Neural cell (in vitro differentiated cells): Measurements from ENCODE around the gene P3H2. TPM values are rescaled to one million over a fixed set of nuclear protein-coding genes. Genes with fewer than 3 reads are reported as not detected.

Experiments
- H2AFZ ChIP-seq: fragments of 200-600, 300-800 bp; sonication (generic), shearing (Covaris generic); 2 replicates; pipeline ENCODE4 v1.6.0; 2014; ENCODE audit warnings: low read depth, mild to moderate bottlenecking, antibody characterized with exemption, low read length, moderate library complexity
- H3F3A ChIP-seq: fragments of 200-600 bp; shearing (Covaris generic); 2 replicates; pipeline ENCODE4 v1.6.1; 2016; ENCODE audit warnings: mild to moderate bottlenecking, moderate library complexity, mixed read lengths, antibody characterized with exemption, low read length; ENCODE audit not compliant: insufficient read depth, poor library complexity, severe bottlenecking
- H3K27ac ChIP-seq: fragments of 200-600, 300-800 bp; sonication (generic), shearing (Covaris generic); 2 replicates; pipeline ENCODE4 v1.5.1; 2014; ENCODE audit warnings: mild to moderate bottlenecking, low read length, moderate library complexity
- H3K27me3 ChIP-seq: fragments of 300-800, 200-600 bp; sonication (generic), shearing (Covaris generic); 2 replicates; pipeline ENCODE4 v1.6.0; 2014; ENCODE audit warnings: mild to moderate bottlenecking, low read depth, low read length, moderate library complexity; ENCODE audit not compliant: insufficient read depth
- H3K36me3 ChIP-seq: fragments of 300-800, 200-600 bp; sonication (generic), shearing (Covaris generic); 2 replicates; pipeline ENCODE4 v1.5.1; 2014; ENCODE audit warnings: mild to moderate bottlenecking, antibody characterized with exemption, low read length, moderate library complexity; ENCODE audit not compliant: insufficient read depth
- H3K4me2 ChIP-seq: fragments of 300-800, 200-600 bp; sonication (generic), shearing (Covaris generic); 2 replicates; pipeline ENCODE4 v1.6.0; 2014; ENCODE audit warnings: mild to moderate bottlenecking, low read length
- H3K4me3 ChIP-seq: fragments of 300-800, 200-600 bp; sonication (generic), shearing (Covaris generic); 2 replicates; pipeline ENCODE4 v1.5.1; 2014; ENCODE audit warnings: mild to moderate bottlenecking, low read length, moderate library complexity
- H3K79me2 ChIP-seq: fragments of 200-600 bp; shearing (Covaris generic); replicated peaks from 2 replicates; pipeline ENCODE4 v1.6.0; 2014; ENCODE audit warnings: mild to moderate bottlenecking, low read length, moderate library complexity; ENCODE audit not compliant: insufficient read depth
- H3K9ac ChIP-seq: fragments of 300-800, 200-600 bp; sonication (generic), shearing (Covaris generic); 2 replicates; pipeline ENCODE4 v1.6.1; 2016; ENCODE audit warnings: mild to moderate bottlenecking, low read length, mixed read lengths
- H3K9me2 ChIP-seq: fragments of 200-600 bp; shearing (Covaris generic); 2 replicates; pipeline ENCODE4 v1.6.1; 2016; ENCODE audit warnings: mild to moderate bottlenecking, low read length, mixed read lengths; ENCODE audit not compliant: insufficient read depth
- H3K9me3 ChIP-seq: fragments of 200-600, 300-800 bp; sonication (generic), shearing (Covaris generic); 2 replicates; pipeline ENCODE4 v1.6.1; 2016; ENCODE audit warnings: mild to moderate bottlenecking, mixed run types, low read length, moderate library complexity, mixed read lengths
- H4K20me1 ChIP-seq: fragments of 200-600 bp; shearing (Covaris generic); 2 replicates; pipeline ENCODE4 v1.6.1; 2016; ENCODE audit warnings: mild to moderate bottlenecking, mixed run types; ENCODE audit not compliant: insufficient read depth
- CTCF ChIP-seq: fragments of 450-650 bp; IDR thresholded peaks from 2 replicates; pipeline ENCODE4 v1.5.1; 2014; ENCODE audit warnings: antibody characterized with exemption, mild to moderate bottlenecking, moderate library complexity; ENCODE audit not compliant: poor library complexity, severe bottlenecking
- EP300 ChIP-seq: fragments of 450-650 bp; conservative IDR thresholded peaks from 2 replicates; pipeline ENCODE4 v1.6.1; 2014; ENCODE audit warnings: antibody characterized with exemption, mild to moderate bottlenecking, moderate library complexity; ENCODE audit not compliant: poor library complexity, severe bottlenecking
- EZH2 ChIP-seq: fragments of 200-600, 300-800 bp; shearing (Covaris generic), sonication (generic); IDR thresholded peaks from 2 replicates; pipeline ENCODE4 v1.6.1; 2014; ENCODE audit warnings: antibody characterized with exemption, low read length, borderline replicate concordance, mild to moderate bottlenecking; ENCODE audit not compliant: insufficient read depth, poor library complexity, severe bottlenecking
- POLR2AphosphoS5 ChIP-seq: IDR thresholded peaks from 2 replicates; pipeline ENCODE4 v1.6.1; 2012
- RAD21 ChIP-seq: fragments of 450-650 bp; conservative IDR thresholded peaks from 2 replicates; pipeline ENCODE4 v1.6.1; 2014; ENCODE audit warnings: antibody characterized with exemption, mild to moderate bottlenecking, moderate library complexity
- REST ChIP-seq: IDR thresholded peaks from 2 replicates; pipeline ENCODE4 v1.6.1; 2012; ENCODE audit warnings: borderline replicate concordance
- SMC3 ChIP-seq: fragments of 450-650 bp; conservative IDR thresholded peaks from 2 replicates; pipeline ENCODE4 v1.6.1; 2014; ENCODE audit warnings: antibody characterized with exemption, mild to moderate bottlenecking, moderate library complexity; ENCODE audit not compliant: poor library complexity
- TAF1 ChIP-seq: IDR thresholded peaks from 2 replicates; pipeline ENCODE4 v1.6.1; 2012; ENCODE audit warnings: low read depth
- polyA plus RNA-seq: library from polyadenylated mRNA; depleted of rRNA; stranded (reverse); fragments of >200 nt; gene quantifications from 2 replicates; pipeline ENCODE4 v1.2.3, GENCODE V29; 2014

The P3H2 gene
- polyA plus RNA-seq, 1 donor from 2014 or later = 0.68 TPM

- H3K9me2 ChIP-seq = no peaks in the 10 kb centered on the region
- H3K36me3 ChIP-seq = no peaks in the 10 kb centered on the region
- no peak overlapping the region for H3K4me3 ChIP-seq
- no peaks in the 10 kb centered on the region for H3F3A ChIP-seq
- no peak overlapping the region for H3K27ac ChIP-seq
- TF ChIP-seq EP300 (no peak), TAF1 (no peak)
- no peaks in the 10 kb centered on the region for H3K79me2 ChIP-seq
- no peak overlapping the region for H3K4me2 ChIP-seq
- H2AFZ ChIP-seq = no peak overlapping the region
- H3K27me3 ChIP-seq = no peaks in the 10 kb centered on the region
- H4K20me1 ChIP-seq = no peaks in the 10 kb centered on the region
- no peaks in the 10 kb centered on the region for H3K9me3 ChIP-seq
- H3K9ac ChIP-seq = no peak overlapping the region
Measured at GRCh38 chr3:190026154-190026553, 94.5 kb downstream of the P3H2 start.

GRCh38 chr3:190024912-190025311, 95.8 kb downstream of the P3H2 start:
- H3K27me3 ChIP-seq = no peaks in the 10 kb centered on the region
- H3K4me3 ChIP-seq = no peak overlapping the region
- no peaks in the 10 kb centered on the region for H3K79me2 ChIP-seq
- H3K9me2 ChIP-seq = no peaks in the 10 kb centered on the region
- no peaks in the 10 kb centered on the region for H3K36me3 ChIP-seq
- no peak overlapping the region for H3K27ac ChIP-seq
- no peak overlapping the region for H2AFZ ChIP-seq
- H4K20me1 ChIP-seq = no peaks in the 10 kb centered on the region
- no peaks in the 10 kb centered on the region for H3K9me3 ChIP-seq
- H3K4me2 ChIP-seq = no peak overlapping the region
- TF ChIP-seq SMC3 = no peak
- TF ChIP-seq EP300 = no peak
- TF ChIP-seq RAD21 = no peak
- TF ChIP-seq TAF1 = no peak
- no peaks in the 10 kb centered on the region for H3F3A ChIP-seq
- H3K9ac ChIP-seq = no peak overlapping the region

- TF ChIP-seq SMC3 = no peak
- no peak overlapping the region for H3K9ac ChIP-seq
- H3K27me3 ChIP-seq = no peaks in the 10 kb centered on the region
- H3K27ac ChIP-seq = no peak overlapping the region
- no peak overlapping the region for H3K4me2 ChIP-seq
- no peaks in the 10 kb centered on the region for H3K79me2 ChIP-seq
- H3K9me2 ChIP-seq = no peaks in the 10 kb centered on the region
- H4K20me1 ChIP-seq = no peaks in the 10 kb centered on the region
- H3K9me3 ChIP-seq = no peaks in the 10 kb centered on the region
- H3K36me3 ChIP-seq = no peaks in the 10 kb centered on the region
- H2AFZ ChIP-seq = no peak overlapping the region
- no peaks in the 10 kb centered on the region for H3F3A ChIP-seq
- no peak overlapping the region for H3K4me3 ChIP-seq
Measured at GRCh38 chr3:190019844-190020243, 100.9 kb downstream of the P3H2 start.

GRCh38 chr3:190019006-190019405, 101.7 kb downstream of the P3H2 start:
- Histone ChIP-seq H3F3A (no peaks in the 10 kb centered on the region), H3K4me2 (no peak overlapping the region), H3K9ac (no peak overlapping the region), H3K9me3 (no peaks in the 10 kb centered on the region), H3K9me2 (no peaks in the 10 kb centered on the region), H3K79me2 (no peaks in the 10 kb centered on the region), H2AFZ (no peak overlapping the region), H3K4me3 (no peak overlapping the region), H3K27me3 (no peaks in the 10 kb centered on the region), H3K27ac (no peak overlapping the region), H3K36me3 (no peaks in the 10 kb centered on the region), H4K20me1 (no peaks in the 10 kb centered on the region)
- TF ChIP-seq REST = no peak
- no peak for TF ChIP-seq POLR2AphosphoS5
- TF ChIP-seq CTCF = no peak
- TF ChIP-seq TAF1 = no peak
- TF ChIP-seq EZH2 = no peak
- TF ChIP-seq EP300 = no peak
